Trophoblast cell (in vitro differentiated cells and primary cell): Measurements from ENCODE around the gene TNNT2.
A peak's percentile ranks its signal among the peaks of the same experiment; 100 is the strongest.

Experiments used
- DNase-seq, 2 donors: peaks; one replicate each; pipeline ENCODE4 v3.0.0-alpha.2; 2016
- H2AFZ ChIP-seq: 2 replicates; pipeline ENCODE4 v1.6.1; 2013; ENCODE audit warnings: low read length, moderate library complexity, mild to moderate bottlenecking; ENCODE audit not compliant: insufficient read depth, poor library complexity
- H2AK5ac ChIP-seq: 2 replicates; pipeline ENCODE4 v1.6.1; 2013; ENCODE audit warnings: mild to moderate bottlenecking, low read length
- H2BK120ac ChIP-seq: 2 replicates; pipeline ENCODE4 v1.6.1; 2013; ENCODE audit warnings: low read length, mild to moderate bottlenecking, moderate library complexity; ENCODE audit not compliant: insufficient read depth, poor library complexity
- H2BK12ac ChIP-seq: 2 replicates; pipeline ENCODE4 v1.6.1; 2013; ENCODE audit warnings: mild to moderate bottlenecking, low read length, moderate library complexity
- H2BK5ac ChIP-seq: 2 replicates; pipeline ENCODE4 v1.6.1; 2013; ENCODE audit warnings: low read length, low read depth, moderate library complexity, mild to moderate bottlenecking; ENCODE audit not compliant: poor library complexity
- H3K14ac ChIP-seq: 2 replicates; pipeline ENCODE4 v1.6.1; 2013; ENCODE audit warnings: mild to moderate bottlenecking, low read length
- H3K18ac ChIP-seq: 2 replicates; pipeline ENCODE4 v1.6.1; 2013; ENCODE audit warnings: mild to moderate bottlenecking, low read length
- H3K23ac ChIP-seq: 2 replicates; pipeline ENCODE4 v1.6.1; 2013; ENCODE audit warnings: low read length
- H3K27ac ChIP-seq: 2 replicates; pipeline ENCODE4 v1.5.1; 2013; ENCODE audit warnings: low read depth, mild to moderate bottlenecking, inconsistent platforms, low read length, moderate library complexity
- H3K27me3 ChIP-seq: 2 replicates; pipeline ENCODE4 v1.6.1; 2013; ENCODE audit warnings: inconsistent platforms, mild to moderate bottlenecking, low read length, moderate library complexity; ENCODE audit not compliant: insufficient read depth
- H3K36me3 ChIP-seq, 2 experiments: 1 replicate in 1 of 2; 2 replicates in 1 of 2; pipeline ENCODE4 v1.6.1; 2013; ENCODE audit warnings: low read length in 2 of 2, mild to moderate bottlenecking in 2 of 2, moderate library complexity in 1 of 2; ENCODE audit not compliant: insufficient read depth in 2 of 2, control insufficient read depth in 1 of 2
- H3K4ac ChIP-seq: 2 replicates; pipeline ENCODE4 v1.6.1; 2013; ENCODE audit warnings: low read depth, mild to moderate bottlenecking, low read length, moderate library complexity
- H3K4me1 ChIP-seq, 2 experiments: 1 replicate in 1 of 2; 2 replicates in 1 of 2; pipeline ENCODE4 v1.6.1; 2013; ENCODE audit warnings: low read length in 2 of 2, mild to moderate bottlenecking in 2 of 2, moderate library complexity in 1 of 2; ENCODE audit not compliant: insufficient read depth in 2 of 2, control insufficient read depth in 1 of 2
- H3K4me2 ChIP-seq: 2 replicates; pipeline ENCODE4 v1.6.1; 2013; ENCODE audit warnings: inconsistent platforms, mild to moderate bottlenecking, low read length, moderate library complexity
- H3K4me3 ChIP-seq: 2 replicates; pipeline ENCODE4 v1.5.1; 2013; ENCODE audit warnings: mild to moderate bottlenecking, low read depth, low read length, inconsistent platforms
- H3K79me1 ChIP-seq: one replicate; pipeline ENCODE4 v1.6.1; 2013; ENCODE audit warnings: low read length
- H3K79me2 ChIP-seq: 2 replicates; pipeline ENCODE4 v1.6.1; 2013; ENCODE audit warnings: low read length, mild to moderate bottlenecking; ENCODE audit not compliant: control insufficient read depth, insufficient read depth, poor library complexity
- H3K9ac ChIP-seq: 2 replicates; pipeline ENCODE4 v1.6.1; 2013; ENCODE audit warnings: mild to moderate bottlenecking, low read length
- H3K9me3 ChIP-seq: 2 replicates; pipeline ENCODE4 v1.6.1; 2013; ENCODE audit warnings: low read depth, mild to moderate bottlenecking, control low read depth, inconsistent platforms, low read length; ENCODE audit not compliant: insufficient read depth
- H4K12ac ChIP-seq: 2 replicates; pipeline ENCODE4 v1.6.1; 2013; ENCODE audit warnings: low read depth, mild to moderate bottlenecking, low read length, moderate library complexity
- H4K8ac ChIP-seq: 2 replicates; pipeline ENCODE4 v1.6.1; 2013; ENCODE audit warnings: low read depth, mild to moderate bottlenecking, low read length, moderate library complexity
- H4K91ac ChIP-seq: one replicate; pipeline ENCODE4 v1.6.1; 2013; ENCODE audit warnings: low read depth, mild to moderate bottlenecking, low read length, moderate library complexity
- WGBS: extraction: QIAGEN DNeasy Blood & Tissue Kit; methylation state at CpG from one replicate; pipeline ENCODE4 v1.1.7; 2013; ENCODE audit warnings: missing lambda C conversion rate; ENCODE audit not compliant: insufficient read length, insufficient coverage; ENCODE audit errors: extremely low coverage; 5-methylcytosine and 5-hydroxymethylcytosine counted together

Gene TNNT2

GRCh38 chr1:201391225-201391624, 13.7 kb upstream of the TNNT2 start:
- Histone ChIP-seq H3K27ac (no peak overlapping the region), H3K18ac (no peak overlapping the region), H2BK5ac (no peak overlapping the region), H3K79me1 (no peaks in the 10 kb centered on the region), H2BK120ac (no peak overlapping the region), H4K91ac (no peak overlapping the region), H3K27me3 (no peaks in the 10 kb centered on the region), H4K12ac (no peak overlapping the region), H2AFZ (no peak overlapping the region), H3K4me3 (no peak overlapping the region), H2AK5ac (no peak overlapping the region), H3K4ac (no peak overlapping the region), H3K9ac (no peak overlapping the region), H3K4me1 (no peaks in the 10 kb centered on the region), H3K36me3 (peaks cover 0 to 10% of the 10 kb centered on the region in 2 experiments), H3K23ac (no peak overlapping the region), H4K8ac (no peak overlapping the region), H3K4me2 (no peak overlapping the region), H3K79me2 (no peaks in the 10 kb centered on the region), H3K14ac (no peak overlapping the region), H3K9me3 (peaks cover 2% of the 10 kb centered on the region), H2BK12ac (no peak overlapping the region)
- no CpG with 5 or more reads among the region's 1 CpG for WGBS
- no peak for DNase-seq

GRCh38 chr1:201389051-201389450, 11.6 kb upstream of the TNNT2 start:
- H4K8ac ChIP-seq: no peak overlapping the region
- no CpG with 5 or more reads among the region's 12 CpGs for WGBS
- H3K9ac ChIP-seq: no peak overlapping the region

GRCh38 chr1:201386208-201386607, 8.7 kb upstream of the TNNT2 start:
- Histone ChIP-seq H4K12ac (no peak overlapping the region), H2BK120ac (no peak overlapping the region), H3K4me2 (no peak overlapping the region), H2BK5ac (no peak overlapping the region), H4K91ac (no peak overlapping the region), H3K27me3 (no peaks in the 10 kb centered on the region), H2BK12ac (no peak overlapping the region), H3K79me1 (no peaks in the 10 kb centered on the region), H3K36me3 (peaks cover 0 to 14% of the 10 kb centered on the region in 2 experiments), H2AK5ac (no peak overlapping the region), H3K79me2 (no peaks in the 10 kb centered on the region), H3K23ac (no peak overlapping the region), H2AFZ (no peak overlapping the region), H3K4me3 (no peak overlapping the region), H3K4ac (no peak overlapping the region), H4K8ac (no peak overlapping the region), H3K9me3 (peaks cover under 1% of the 10 kb centered on the region), H3K18ac (no peak overlapping the region), H3K14ac (no peak overlapping the region), H3K4me1 (peaks cover 2 to 7% of the 10 kb centered on the region in 2 experiments), H3K9ac (no peak overlapping the region), H3K27ac (no peak overlapping the region)
- WGBS: no CpG with 5 or more reads among the region's 8 CpGs
- DNase-seq: no peak

More at GRCh38 chr1:201389051-201389450, 11.6 kb upstream of the TNNT2 start:
- DNase-seq: no peak
- H3K36me3 ChIP-seq: peaks cover 0 to 13% of the 10 kb centered on the region in 2 experiments
- no peak overlapping the region for H3K4me3 ChIP-seq
- H3K18ac ChIP-seq: no peak overlapping the region
- H3K9me3 ChIP-seq: peaks cover 2% of the 10 kb centered on the region
- H4K12ac ChIP-seq: no peak overlapping the region
- no peak overlapping the region for H3K4me2 ChIP-seq
- H3K4me1 ChIP-seq: peaks cover 0 to 4% of the 10 kb centered on the region in 2 experiments
- H2BK5ac ChIP-seq: no peak overlapping the region
- H3K27me3 ChIP-seq: no peaks in the 10 kb centered on the region
- no peaks in the 10 kb centered on the region for H3K79me2 ChIP-seq
- no peak overlapping the region for H3K27ac ChIP-seq
- no peak overlapping the region for H2AFZ ChIP-seq
- H3K23ac ChIP-seq: no peak overlapping the region
- no peak overlapping the region for H4K91ac ChIP-seq
- no peak overlapping the region for H2BK120ac ChIP-seq
- H3K79me1 ChIP-seq: no peaks in the 10 kb centered on the region
- H2BK12ac ChIP-seq: no peak overlapping the region
- H2AK5ac ChIP-seq: no peak overlapping the region
- H3K4ac ChIP-seq: no peak overlapping the region
- H3K14ac ChIP-seq: no peak overlapping the region

GRCh38 chr1:201385299-201385891, 7.9 kb upstream of the TNNT2 start:
- H3K36me3 ChIP-seq: peaks cover 0 to 14% of the 10 kb centered on the region in 2 experiments
- no peak overlapping the region for H3K27ac ChIP-seq
- no peaks in the 10 kb centered on the region for H3K27me3 ChIP-seq
- H3K9ac ChIP-seq: no peak overlapping the region
- H2AFZ ChIP-seq: no peak overlapping the region
- H3K79me2 ChIP-seq: no peaks in the 10 kb centered on the region
- H2AK5ac ChIP-seq: no peak overlapping the region
- H2BK5ac ChIP-seq: no peak overlapping the region
- no peak overlapping the region for H3K14ac ChIP-seq
- peak; percentile 68 to 80 for DNase-seq
- H3K4me1 ChIP-seq: peaks cover 3 to 8% of the 10 kb centered on the region in 2 experiments
- no peak overlapping the region for H3K18ac ChIP-seq
- H3K4me2 ChIP-seq: no peak overlapping the region
- H3K4ac ChIP-seq: no peak overlapping the region
- H4K91ac ChIP-seq: no peak overlapping the region
- H2BK120ac ChIP-seq: no peak overlapping the region
- H4K8ac ChIP-seq: no peak overlapping the region
- H2BK12ac ChIP-seq: no peak overlapping the region
- no peaks in the 10 kb centered on the region for H3K79me1 ChIP-seq
- H4K12ac ChIP-seq: no peak overlapping the region
- no peaks in the 10 kb centered on the region for H3K9me3 ChIP-seq
- H3K4me3 ChIP-seq: no peak overlapping the region
- H3K23ac ChIP-seq: no peak overlapping the region
- WGBS: no CpG with 5 or more reads among the region's 8 CpGs
